Adrenal gland (tissue), 5 donors: ENCODE results near the gene MOB3B.

ENCODE experiments used
- CTCF ChIP-seq, 6 experiments: fragments of 450-650 bp in 4 of 6; fragments of 200-600 bp in 2 of 6; sonication (generic) in 1 of 6; IDR thresholded peaks; 1 replicate in 5 of 6; 2 replicates in 1 of 6; pipeline versions ENCODE4 v1.5.1 to v1.8.0; 2016 to 2021; ENCODE audit warnings: antibody characterized with exemption in 6 of 6, mild to moderate bottlenecking in 2 of 6, moderate library complexity in 1 of 6
- POLR2A ChIP-seq, 2 donors: fragments of 450-650 bp; IDR thresholded peaks; one replicate each; pipeline ENCODE4 v1.6.1; 2017; ENCODE audit warnings: antibody characterized with exemption in 2 of 2, mild to moderate bottlenecking in 2 of 2, moderate library complexity in 1 of 2
- donor health status: DM: no; HTN: no; CAD: no.

- TF ChIP-seq CTCF (IDR thresholded peaks at IDR 0.05) (no peak), POLR2A (IDR thresholded peaks at IDR 0.05) (no peak)
Observed at GRCh38 chr9:27540502-27540901, 10.9 kb upstream of the MOB3B start.
